GM19193 (cell line): ENCODE results near the gene MIER2.

Experiments
- POLR2A ChIP-seq: IDR thresholded peaks from 4 replicates; pipeline ENCODE4 v1.6.1; 2011; ENCODE audit not compliant: insufficient read depth, insufficient read length; ENCODE audit errors: extremely low read depth

Gene MIER2

DNA sequence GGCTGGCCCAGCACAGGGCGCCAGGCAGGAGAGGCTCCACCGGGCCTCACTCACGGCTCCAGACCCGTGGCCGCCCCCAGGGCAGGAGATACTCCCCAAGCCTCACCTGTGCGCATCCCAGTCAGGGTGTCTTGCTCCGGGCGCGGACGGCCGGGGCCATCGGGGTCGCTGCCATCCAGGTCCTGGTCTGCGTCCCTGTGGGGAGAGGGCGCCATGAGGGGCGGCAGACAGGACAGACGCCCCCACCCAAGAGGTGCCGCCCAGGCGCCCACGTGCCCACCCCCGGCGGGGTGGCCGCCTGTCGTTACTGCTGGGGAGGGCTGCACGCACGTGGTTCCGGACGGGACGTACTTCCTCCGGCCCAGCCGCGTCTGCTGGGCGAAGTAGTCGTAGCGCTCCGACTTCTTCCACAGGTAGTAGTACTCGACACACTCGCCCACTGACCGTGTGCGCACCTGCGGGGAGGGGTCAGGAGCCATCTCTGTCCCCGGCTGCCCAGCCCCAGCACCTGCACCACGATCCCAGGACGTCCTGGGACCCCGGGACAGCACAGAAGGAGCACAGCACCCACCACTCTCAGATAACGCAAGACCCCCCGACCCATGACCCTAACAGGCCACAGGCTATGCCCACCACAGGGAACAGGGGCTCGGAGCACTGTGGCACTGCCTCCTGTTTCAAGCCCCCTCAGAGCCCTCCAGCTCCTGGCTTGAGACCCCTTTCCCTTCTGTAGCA is 36.0 kb downstream of the MIER2 start:
- TF ChIP-seq POLR2A, result no peak

- TF ChIP-seq POLR2A, result no peak
These were observed 36.7 kb downstream of the MIER2 start for GRCh38 chr19:307793-308420.

- no peak for TF ChIP-seq POLR2A
These were observed 37.5 kb downstream of the MIER2 start for GRCh38 chr19:307111-307531.

- no peak for TF ChIP-seq POLR2A
These were observed 38.3 kb downstream of the MIER2 start for GRCh38 chr19:306151-306900.

DNA sequence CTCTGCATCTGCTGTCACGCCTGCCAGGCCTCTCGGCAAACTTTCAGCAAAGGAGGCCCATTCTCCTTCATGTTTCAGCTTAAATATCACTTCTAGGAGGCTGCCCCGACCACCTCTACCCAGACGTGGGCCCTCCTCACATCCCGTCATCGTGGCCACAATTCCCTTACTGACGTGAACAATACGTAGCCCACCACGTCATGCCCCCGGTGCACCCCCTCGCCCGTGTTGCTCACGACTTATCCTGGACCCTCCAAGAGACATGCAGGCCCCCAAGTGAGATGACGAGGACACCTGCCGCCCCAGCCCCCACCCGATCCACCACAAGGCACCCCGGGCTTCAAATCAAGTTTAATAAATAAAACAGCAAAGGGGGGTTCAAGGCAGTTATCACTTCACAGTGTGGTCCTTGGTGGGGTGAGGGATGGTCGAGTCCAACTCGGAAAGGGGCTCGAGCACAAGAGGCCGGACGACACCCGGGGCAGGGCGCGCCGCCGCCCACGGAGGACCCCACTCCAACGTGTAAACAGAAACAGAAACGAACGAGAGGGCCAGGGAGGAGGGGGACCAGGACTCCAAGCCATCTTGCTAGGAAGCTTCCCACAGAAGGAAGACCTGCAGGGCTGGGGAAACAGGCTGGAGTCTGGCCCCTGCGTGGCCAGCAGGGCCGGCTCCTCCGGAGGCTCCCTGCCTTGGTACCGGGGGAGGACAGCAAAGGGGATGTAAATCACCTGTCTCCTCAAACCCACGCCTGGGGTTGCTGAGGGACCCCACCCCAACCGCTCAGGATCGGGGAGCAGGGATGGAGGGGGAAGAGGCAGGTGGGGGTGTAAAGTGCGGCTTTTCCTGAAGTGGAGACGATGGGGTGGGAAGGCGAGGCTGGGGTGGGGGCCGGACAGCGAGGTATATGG is 39.1 kb downstream of the MIER2 start:
- no peak for TF ChIP-seq POLR2A

DNA sequence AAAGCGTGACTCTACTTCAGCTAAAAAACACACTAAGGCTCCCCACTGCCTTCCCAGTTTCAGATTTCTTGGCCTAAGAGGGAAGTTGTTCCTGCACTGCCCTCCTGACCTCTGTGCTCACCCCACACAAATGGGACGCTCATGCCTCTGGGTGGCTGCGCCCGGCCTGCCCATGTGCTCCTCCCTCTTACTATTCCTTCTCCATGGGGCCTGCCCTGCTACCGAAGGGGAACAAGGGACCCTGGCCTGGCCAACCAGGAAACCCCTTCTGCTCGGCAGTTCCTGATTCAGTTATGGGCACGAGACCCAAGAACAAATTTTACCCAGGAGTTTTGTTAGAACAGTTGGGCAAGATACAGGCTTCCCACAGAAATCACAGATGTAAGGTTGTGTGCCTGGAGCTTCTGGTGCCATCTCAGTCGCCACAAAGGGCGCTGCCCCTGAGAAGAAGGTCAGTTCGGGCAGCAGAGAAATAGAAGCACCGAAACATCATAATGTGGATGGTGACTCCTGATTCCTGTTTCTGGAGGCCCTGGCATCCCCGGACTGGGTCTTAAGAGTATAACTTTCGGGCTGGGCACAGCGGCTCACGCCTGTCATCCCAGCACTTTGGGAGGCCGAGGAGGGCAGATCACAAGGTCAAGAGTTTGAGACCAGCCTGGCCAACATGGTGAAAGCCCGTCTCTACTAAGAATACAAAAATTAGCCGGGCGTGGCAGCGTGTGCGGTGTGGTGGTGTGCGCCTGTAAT is 47.9 kb downstream of the MIER2 start:
- no peak for TF ChIP-seq POLR2A

GRCh38 chr19:295687-296370 is 48.8 kb downstream of the MIER2 start:
- TF ChIP-seq POLR2A, result no peak

GRCh38 chr19:294946-295686 is 49.5 kb downstream of the MIER2 start:
- TF ChIP-seq POLR2A, result no peak

GRCh38 chr19:294341-294945 is 50.2 kb downstream of the MIER2 start:
- TF ChIP-seq POLR2A, result no peak

DNA sequence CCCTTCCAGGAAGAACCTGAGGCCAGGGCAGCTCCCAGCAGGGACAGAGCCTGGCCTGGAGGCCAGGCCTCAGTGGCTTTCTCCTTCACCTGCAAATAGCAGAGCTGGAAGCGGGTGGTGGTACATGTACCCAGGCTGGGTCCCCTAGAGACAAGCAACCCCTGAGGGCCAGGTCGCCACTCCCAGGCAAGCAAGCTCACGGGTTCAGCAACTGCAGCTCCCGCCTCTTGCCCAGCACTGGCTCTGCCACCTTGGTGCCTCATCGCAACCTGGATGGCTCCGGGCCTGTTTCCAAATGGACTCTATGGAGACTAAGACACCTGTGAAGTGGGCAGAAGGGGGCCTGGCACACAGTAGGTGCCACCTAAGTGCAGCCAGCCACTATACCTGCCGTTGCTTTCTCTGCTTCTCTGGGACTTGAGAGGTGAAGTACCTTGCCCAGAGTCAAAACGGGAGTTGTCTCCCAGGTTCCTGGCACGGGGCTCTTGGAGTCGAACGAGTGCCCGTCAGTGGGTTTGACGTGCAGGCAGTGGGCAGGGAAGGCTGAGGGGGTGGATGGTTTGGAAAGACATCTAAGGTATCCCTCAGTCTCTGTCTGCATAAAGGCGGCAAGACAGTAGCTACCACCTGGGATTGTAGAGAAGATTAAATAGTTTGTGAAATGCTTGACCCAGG is 51.0 kb downstream of the MIER2 start:
- no peak for TF ChIP-seq POLR2A

GRCh38 chr19:292951-293350 is 51.6 kb downstream of the MIER2 start:
- TF ChIP-seq POLR2A, result no peak
